ENCODE data around the gene DRAXIN.
A peak's percentile ranks its signal among the peaks of the same experiment; 100 is the strongest.

DRAXIN gene

DNA sequence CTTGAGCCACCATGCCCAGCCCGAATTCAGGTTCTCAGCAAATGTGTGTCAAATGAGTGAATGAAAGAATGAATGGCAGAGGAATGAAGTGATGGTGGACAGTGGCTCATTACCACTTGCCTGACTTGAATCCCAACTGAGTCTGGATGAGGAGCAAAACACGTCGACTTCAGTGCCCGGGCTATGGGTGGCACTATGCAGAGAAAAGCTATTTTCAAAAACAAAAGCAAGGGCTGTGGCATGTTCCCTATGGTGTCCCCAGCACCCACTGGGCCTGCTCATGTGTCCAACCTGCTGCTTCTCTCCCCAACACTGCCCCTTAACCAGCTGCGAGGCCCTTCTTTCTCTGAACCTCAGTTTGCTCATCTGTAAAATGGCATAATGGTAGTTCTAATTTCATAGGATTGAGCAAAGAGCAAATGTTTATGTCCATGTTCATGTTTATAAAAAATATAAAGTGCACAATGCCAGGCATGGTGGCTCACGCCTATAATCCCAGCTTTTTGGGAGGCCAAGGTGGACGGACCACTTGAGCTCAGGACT lies 6.2 kb upstream of the DRAXIN start:
- DNase-seq (ENCODE audit: low read depth in 2 of 2): no peak

DNA sequence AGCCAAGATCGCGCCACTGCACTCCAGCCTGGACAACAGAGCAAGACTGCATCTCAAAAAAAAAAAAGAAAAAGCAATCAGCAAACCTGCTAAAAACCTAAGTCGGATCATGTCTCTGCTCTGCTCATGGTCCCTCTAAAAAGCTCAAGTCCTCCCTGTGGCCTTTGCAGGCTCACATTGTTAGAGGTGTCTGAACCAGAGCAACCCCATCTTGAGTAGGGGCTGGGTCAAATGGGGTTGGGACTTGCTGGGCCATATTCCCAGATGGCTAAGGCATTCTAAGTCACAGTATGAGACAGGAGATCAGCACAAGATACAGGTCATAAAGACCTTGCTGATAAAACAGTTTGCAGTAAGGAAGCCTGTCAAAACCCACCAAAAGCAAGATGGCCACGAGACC lies 3.0 kb upstream of the DRAXIN start:
- DNase-seq (ENCODE audit: low read depth in 2 of 2): no peak

DNA sequence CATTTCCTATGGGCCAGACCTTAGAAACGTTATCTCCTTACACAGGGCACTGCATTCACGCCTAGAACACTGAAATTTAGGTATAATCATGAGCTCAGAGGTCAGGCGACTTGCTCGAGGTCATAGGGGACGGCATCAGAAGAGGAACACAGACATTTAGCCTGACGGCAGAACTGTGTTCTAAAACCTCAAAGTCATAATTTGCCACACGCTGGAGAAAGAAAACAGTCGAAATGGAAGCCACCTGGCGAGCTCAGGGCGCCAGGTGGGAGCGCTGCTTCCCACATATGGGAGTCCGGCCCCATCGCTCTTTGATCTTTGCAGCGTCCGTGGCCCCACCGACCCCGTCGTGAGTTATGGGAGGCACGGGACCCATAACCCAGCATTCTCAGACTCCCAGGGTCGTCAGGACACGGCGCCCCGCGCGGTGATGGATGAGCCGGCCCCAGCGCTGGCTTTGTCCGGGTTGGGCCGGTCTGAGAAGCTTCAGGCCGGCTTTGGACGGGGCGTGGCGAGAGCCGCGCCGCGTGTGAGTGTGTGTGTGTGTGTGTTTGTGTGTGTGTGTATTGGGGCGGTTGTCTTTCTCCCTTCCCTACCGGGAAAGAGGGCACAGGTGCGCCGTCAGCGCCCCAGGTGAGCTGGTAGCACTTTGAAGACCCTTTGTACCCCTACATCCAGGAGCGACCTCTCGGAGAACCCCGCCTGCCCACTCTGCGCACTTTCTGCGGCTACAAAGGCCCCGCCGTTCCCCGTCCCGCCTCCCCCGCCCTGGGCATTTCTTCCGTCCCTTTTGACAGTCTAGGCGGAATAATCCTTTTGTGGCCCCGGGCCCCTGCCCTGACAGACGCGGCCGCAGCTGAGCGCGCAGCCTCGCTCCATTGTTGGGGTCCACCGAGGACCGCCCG lies 861 bp upstream of the DRAXIN start:
- DNase-seq (ENCODE audit: low read depth in 2 of 2): no peak

DNA sequence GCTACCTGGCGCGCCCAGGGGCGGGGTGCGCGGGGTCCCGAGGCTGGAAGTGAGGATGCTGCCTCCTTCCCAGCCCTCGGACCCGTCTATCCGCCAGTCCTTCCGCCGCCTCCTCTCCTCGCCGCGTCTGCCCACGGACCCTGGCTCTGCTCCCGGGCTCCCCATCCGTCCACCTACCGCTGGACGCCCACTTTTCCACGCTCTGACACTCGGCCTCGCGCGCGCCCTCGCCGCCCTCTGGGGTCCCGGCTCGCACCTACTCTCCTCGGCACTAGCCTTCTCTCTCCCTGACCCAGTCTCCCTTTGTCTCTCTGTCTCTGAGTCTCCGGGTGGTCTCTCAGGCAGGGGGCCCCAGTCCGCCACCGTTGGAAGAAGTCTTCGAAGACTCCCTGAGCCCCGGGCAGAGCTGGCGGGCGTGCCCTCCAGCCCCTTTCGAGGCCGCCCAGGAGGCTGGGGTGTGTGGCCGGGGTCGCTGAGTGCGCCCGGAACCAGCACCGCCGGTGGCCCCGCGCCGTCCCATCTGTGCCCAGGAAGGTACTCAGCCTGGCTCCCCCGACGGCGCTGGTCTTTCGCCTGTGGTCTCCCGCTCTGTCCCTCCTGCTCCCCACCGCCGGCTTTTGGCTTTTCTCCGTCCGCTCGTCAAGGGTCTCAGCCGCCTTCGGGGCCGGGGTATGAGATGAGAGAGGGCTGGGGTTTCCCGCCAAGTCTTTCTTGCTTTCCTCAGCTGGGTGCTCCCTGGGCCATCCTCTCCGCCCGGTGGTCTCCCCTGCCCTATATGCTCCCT lies 610 bp downstream of the DRAXIN start:
- DNase-seq (ENCODE audit: low read depth in 2 of 2): no peak

DNA sequence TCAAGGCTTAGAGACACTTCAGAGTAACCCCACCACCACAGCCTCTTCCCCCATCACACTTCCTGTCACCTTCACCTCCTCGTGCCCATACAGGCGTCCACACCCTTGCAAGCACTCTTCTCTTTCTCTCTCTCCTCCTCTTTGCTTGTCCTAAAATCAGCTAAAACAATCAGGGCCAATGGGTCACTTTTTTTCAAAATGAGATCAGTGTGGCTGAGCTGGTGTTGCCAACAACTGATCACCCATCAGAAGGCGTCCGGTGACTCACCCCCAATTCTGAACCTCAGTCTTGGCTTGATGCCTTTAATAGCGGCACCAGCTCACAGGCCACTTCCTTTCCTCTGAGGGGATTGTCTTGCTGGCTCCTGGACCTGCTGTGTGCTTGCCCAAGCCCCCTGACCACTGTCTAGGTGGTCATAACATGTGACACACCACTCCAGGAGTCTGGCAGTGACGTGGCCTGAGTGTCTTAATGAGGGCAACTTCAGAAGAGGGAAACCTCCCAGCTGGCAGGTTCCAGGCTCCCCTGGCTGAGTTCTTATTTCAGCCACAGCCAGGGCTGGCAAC lies 1.6 kb downstream of the DRAXIN start:
- DNase-seq (ENCODE audit: low read depth in 2 of 2): peak; percentile 29 to 30

DNA sequence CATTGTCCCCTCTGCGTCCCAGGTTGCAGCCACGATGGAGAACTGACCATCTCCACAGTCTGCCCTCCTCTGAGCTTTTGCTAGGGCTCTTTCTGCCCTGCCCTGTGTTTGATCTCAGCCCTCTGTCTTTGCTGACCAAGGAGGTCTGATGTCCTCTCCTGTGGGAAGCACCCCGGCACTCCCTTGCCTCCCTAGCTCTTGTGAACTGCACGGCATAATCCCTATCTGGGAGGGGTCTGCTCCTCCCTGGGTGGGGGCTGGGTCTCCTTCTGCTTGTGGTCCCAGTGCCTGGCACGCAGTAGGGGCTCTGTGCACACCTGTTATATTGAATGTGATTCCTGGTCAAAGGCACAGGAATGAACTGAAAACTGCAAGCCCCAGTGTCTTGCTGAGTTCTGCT lies 2.4 kb downstream of the DRAXIN start:
- no peak for DNase-seq (ENCODE audit: low read depth in 2 of 2)

DNA sequence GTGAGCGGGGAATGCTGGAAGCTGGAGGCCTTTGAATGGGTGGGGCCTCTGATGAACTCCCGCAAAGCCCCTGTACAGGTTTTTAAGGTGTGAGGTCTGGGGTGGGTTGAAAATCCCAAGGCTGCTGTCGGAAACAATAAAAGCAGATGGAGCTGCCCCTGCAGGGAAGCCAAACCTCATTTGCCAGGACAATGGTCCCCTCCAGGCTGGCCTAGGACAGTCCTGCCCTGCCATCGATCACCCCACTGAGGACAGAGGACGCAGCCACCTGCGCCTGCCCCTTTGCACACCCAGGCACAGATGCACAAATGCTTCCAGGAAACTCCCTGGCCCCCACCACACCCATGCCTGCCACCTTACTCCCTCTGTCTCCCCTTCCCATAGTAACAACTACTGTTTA lies 4.4 kb downstream of the DRAXIN start:
- DNase-seq (ENCODE audit: low read depth in 2 of 2): no peak

DNA sequence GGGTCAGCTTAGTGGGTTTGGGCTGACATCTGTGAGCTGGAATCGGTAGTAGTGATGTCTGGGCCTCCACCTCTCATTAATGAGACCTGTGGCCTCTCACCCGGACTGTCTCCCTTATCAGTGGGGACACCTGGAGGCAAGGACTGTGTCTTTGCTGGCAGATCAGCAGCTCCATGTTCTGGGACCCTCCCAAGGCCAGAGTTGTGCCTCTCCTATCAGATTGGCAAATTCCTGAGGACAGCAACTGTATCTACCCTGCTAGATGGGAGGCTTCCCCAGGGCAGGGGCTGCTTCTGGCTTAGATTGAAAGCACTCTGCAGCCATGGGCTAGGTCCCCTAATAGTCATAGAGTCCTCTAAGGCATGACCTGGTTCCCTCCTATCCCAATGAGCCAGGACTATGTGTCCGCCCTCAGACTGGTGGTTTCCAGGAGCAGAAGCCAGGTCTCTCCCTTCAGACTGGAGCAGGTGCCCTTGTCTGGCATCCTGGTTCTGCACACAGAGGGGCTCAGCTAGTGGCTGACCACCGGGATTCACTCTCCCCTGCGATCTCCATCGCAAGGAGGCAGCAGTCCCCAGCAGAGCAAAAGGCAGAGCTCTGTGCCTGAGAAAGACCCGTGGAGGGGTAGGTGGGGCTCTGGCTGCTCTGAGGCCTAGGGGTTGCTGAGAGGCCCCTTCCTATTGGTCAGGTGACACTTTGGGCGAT lies 5.8 kb downstream of the DRAXIN start:
- DNase-seq (ENCODE audit: low read depth in 2 of 2): no peak

DNA sequence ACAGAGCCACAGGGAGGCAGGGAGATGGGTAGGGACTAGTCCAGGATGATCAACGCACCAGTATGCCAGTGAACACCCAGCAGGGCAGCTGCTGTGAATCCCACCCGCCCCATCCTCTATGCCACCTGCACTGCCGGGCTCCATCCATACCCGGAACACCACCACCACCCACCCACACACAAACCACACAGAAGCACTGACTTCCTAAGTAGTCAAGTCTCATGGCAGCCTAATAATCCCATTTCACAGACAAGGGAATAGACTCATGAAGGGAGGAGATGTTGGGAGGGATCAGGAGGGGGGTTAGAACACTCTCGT lies 6.3 kb downstream of the DRAXIN start:
- no peak for DNase-seq (ENCODE audit: low read depth in 2 of 2)

DNA sequence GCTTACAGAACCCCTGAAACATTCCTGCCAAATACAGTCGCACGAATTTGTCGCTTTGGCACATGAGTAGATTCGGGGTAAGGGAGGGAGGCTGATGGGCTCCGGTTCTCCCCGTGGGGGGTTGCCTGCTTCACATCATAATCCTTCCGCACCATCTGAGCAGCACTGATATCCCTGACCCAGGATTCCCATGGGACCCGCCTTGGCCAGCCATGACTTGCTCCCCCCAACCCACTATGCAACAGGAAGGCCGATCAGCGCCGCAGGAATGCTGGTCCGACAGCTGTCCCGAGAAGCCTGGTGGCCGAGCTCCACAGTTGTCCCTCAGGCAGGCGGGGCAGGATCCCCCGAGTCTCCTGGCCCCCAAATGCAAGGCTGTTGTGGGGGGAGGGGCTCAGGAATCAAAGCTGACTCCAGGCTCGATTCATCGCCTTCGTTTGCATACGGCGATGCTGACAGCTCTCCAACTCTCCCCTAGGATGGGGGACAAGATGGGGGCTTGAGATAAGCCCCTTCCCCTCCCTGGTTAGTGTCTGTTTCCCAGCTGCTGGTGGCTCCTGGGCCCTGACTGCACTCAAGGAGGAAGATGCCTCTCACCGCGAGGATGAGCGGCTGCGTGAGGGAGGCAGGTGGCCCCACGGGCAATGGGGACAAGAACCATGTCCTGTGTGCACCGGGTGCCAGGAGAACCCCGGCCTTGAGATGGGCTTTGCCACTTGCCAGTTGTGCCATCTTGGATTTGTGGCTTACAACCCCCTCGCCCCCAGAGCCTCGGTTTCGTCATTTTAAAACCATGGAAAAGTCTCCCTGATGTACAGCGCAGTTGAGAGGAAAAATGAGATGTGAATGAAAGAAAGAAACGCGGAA lies 9.3 kb downstream of the DRAXIN start:
- DNase-seq (ENCODE audit: low read depth in 2 of 2): no peak

DNA sequence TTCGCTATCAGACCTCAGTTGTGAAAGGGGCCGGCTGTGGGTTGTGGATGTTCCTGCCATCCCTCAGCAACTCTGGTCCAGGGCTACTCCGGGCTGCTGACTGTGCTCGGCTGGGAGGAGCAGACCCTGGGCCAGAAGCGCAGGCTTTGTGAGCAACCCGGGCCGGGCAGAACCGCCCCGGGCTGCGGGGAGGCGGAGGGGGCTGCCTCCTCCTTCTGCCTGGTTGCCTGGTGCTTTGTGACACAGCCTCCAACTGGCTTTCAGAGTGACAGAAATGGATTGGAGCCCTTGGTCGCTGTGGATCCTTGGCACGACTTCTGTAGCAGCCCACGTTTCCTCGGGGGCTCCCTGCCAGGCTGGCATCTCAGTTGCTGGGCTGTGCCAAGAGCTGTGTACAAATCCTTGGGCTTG lies 10.0 kb downstream of the DRAXIN start:
- DNase-seq (ENCODE audit: low read depth in 2 of 2): no peak

DNA sequence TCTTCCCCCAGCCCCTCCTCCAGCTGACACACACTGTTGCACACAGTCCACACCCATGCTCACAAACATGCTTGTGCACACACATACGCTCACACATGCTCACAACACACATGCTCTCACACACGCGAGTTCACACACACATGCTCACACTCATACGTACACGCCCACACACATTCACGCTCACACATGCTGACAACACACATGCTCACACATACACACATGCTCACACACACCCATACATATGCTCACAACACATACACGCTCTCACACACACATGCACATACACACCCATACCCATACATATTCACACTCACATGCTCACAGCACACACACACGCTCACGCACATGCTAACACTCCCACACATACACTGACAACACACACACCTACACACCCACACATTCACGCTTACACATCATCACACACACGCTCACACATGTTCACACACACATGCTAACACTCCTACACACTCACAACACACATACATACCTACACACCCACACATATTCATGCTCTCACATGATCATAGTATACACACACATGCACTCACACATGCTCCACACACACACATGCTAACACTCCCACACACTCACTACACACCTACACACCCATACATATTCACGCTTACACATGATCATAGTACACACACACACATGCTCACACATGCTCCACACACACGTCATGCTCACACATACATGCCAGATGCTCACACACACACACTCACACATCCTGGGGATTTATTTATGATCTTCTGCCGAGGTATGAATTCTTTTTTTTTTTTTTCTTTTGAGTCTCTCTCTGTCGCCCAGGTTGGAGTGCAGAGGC lies 10.7 kb downstream of the DRAXIN start:
- DNase-seq (ENCODE audit: low read depth in 2 of 2): no peak

DNA sequence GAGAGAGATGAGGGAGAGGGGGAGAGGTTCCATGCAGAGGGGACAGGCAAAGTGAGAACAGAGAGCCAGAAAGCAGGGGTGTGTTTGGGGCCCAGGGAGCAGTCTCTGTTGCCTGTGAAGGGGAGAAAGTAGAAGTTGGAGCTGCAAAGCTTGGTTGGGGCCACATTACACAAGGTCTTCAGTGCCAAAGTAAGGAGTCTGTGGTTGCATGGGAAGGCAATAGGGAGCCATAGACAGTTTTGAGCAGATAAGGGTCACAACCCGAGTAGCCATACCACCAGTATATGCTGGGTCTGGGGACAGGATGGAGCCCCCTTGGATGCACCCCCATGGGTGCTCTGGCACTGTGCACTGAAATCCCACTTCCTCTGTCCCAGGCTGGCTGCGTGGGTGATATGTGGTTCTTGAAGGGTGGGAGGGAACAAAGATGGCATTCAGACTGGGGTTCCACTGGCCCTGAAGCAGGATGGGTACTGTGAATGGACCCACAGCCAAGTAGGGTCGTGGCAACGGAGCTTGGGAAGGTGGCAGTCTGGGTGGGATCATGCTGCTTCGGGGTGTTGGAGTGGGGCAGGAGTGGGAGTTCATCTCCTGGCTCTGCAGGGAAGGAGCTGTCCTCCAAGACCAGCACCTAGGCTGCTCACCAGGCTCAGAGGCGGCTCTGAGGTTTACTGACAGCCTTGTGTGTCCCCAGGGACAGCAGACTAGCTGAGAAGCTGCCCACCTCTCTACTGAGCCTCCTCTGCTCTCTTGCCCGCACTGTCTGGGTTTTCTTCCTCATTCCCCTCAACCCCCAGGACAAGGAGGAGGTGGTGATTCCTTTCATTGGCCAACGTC lies 12.1 kb downstream of the DRAXIN start:
- no peak for DNase-seq (ENCODE audit: low read depth in 2 of 2)

DNA sequence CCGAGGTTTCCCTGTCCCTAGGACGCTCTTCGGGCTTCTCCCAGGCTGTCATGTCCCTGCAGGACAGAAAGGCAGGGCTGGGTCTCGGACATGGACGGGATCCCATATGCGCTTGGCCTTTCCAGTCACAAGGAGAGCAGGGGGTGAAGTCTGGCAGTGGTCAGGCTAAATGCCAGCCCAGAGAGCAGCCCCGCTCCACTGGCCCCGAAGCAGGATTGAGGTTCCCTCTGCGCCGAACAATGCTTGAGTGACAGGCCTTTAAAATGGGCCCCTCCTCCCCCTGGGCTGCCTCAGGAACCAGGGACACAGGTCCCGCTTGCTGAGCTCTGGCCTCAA lies 12.7 kb downstream of the DRAXIN start:
- no peak for DNase-seq (ENCODE audit: low read depth in 2 of 2)

DNA sequence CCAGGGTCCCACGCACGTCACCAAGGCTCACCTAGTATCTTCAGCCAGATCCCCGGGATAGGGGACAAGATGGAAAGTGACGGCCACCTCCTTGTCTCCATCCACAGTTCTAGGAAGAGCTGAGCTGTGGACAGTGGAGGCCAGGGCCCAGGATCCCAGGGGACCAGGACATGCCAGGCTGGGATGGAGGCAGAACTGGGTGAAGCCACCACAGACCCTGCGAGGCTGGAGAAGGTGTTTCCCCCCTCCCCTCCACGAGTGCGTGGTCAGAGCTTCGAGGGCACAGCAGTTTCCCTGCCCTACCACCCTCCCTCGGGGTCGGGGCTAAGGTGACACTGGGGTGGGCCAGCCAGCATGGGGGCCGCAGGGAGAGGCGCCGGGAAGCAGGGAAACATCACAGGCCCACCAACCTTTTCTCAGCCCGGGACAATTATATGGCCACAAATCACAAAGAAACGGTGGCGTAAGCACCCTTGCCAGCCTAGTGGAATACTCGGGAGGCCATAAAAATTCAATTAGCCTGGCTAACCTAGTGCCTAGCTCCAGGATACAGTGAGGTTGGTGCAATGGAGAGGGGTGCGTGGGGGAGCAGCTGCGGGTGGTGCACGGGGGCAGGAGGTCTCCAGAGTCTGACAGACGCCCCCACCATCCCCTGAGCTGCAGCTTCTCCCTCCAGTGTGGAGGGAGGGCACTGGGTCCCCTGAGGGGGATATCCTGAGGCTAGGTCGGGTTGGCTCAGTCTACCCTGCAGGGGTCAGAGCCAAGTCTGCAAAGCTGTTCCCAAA lies 13.4 kb downstream of the DRAXIN start:
- no peak for DNase-seq (ENCODE audit: low read depth in 2 of 2)

DNA sequence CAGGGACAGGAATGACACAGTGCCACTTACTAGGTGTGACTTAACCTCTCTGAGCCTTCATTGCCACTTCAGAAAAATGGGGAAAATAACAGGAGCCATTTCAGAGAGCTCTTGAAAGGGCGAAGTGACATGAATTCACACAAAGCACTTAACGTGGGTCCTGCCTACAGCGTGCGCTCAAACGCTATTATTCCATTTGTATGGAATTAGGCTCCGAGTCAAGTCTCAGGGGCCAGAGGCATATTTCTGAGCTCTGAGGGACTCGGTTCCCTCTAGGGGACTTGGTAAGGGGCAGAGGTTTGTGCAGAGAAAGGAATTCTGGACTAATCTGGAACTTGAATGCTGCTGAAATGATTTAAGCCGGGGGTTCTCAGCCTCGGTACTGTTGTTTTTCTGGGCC lies 14.1 kb downstream of the DRAXIN start:
- no peak for DNase-seq (ENCODE audit: low read depth in 2 of 2)

DNA sequence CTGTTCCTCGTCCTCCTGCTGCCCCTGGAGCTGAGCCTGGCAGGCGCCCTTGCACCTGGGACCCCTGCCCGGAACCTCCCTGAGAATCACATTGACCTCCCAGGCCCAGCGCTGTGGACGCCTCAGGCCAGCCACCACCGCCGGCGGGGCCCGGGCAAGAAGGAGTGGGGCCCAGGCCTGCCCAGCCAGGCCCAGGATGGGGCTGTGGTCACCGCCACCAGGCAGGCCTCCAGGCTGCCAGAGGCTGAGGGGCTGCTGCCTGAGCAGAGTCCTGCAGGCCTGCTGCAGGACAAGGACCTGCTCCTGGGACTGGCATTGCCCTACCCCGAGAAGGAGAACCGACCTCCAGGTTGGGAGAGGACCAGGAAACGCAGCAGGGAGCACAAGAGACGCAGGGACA lies 14.8 kb downstream of the DRAXIN start:
- DNase-seq (ENCODE audit: low read depth in 2 of 2): no peak

DNA sequence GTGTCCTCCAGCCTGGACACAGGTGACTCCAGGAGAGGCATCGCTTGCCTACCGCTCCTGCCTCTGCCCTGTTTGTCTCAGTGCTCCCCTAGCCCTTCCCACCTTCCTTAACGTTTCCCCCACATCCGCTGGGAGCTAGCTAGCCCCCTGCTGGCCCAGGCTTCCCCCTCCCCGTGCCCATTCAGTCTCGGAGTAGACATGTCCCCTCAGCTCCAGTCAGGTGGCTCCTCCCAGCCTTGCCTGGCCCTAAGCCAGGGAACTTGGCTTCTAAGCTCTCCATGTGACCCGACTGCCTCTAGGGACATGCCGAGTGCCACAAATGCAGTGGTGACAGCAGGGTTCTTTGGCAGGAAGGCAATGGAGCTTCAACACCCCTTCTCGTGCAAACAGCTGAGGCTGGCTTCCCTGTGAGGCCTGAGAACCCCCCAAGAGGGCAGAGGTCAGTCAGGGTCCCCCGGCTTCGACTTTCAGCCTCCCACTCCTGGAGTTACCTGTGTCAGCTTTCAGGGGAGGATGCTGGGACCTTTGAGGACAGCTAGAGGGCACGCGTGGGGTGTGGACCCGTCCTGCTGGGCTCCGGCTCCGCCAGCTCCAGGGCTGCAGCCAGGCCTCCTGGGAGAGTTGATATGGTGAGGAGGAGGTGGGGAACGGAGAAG lies 16.2 kb downstream of the DRAXIN start:
- DNase-seq (ENCODE audit: low read depth in 2 of 2): no peak

All from stimulated activated CD8-positive, alpha-beta memory T cell treated with anti-CD3 and anti-CD28 coated beads, Interleukin-2, amount 100 ng/mL, for 48 hours (primary cell).